Osteoblast (primary cell): ENCODE measurements around the gene FBXO21. TPM values are rescaled to one million over a fixed set of nuclear protein-coding genes. Genes with fewer than 3 reads are reported as not detected.

Experiments
- DNase-seq: peaks from one replicate; pipeline ENCODE4 v3.0.0; 2011; ENCODE audit warnings: low spot score, mixed read lengths; ENCODE audit not compliant: insufficient read length; ENCODE audit errors: missing footprints
- H2AFZ ChIP-seq: 2 replicates; pipeline ENCODE4 v1.6.0; 2011; ENCODE audit warnings: mild to moderate bottlenecking, low read length
- H3K27ac ChIP-seq: 2 replicates; pipeline ENCODE4 v1.5.1; 2011; ENCODE audit warnings: mild to moderate bottlenecking, low read depth, low read length, moderate library complexity
- H3K27me3 ChIP-seq: 2 replicates; pipeline ENCODE4 v1.6.0; 2012; ENCODE audit warnings: mild to moderate bottlenecking, control low read depth, inconsistent platforms, low read length, moderate library complexity; ENCODE audit not compliant: insufficient read depth
- H3K36me3 ChIP-seq: 2 replicates; pipeline ENCODE4 v1.5.1; 2011; ENCODE audit warnings: mild to moderate bottlenecking, low read length, control low read depth, moderate library complexity; ENCODE audit not compliant: insufficient read depth
- H3K4me1 ChIP-seq: 2 replicates; pipeline ENCODE4 v1.5.1; 2011; ENCODE audit warnings: mild to moderate bottlenecking, low read length, control low read depth, moderate library complexity; ENCODE audit not compliant: insufficient read depth
- H3K4me2 ChIP-seq: 2 replicates; pipeline ENCODE4 v1.6.0; 2011; ENCODE audit warnings: mild to moderate bottlenecking, low read length; ENCODE audit not compliant: insufficient read depth
- H3K4me3 ChIP-seq: fragments of 200-600 bp; sonication (generic); 3 replicates; pipeline ENCODE4 v1.5.1; 2012; ENCODE audit warnings: mild to moderate bottlenecking, low read length, inconsistent platforms; ENCODE audit not compliant: insufficient read depth
- H3K79me2 ChIP-seq: 2 replicates; pipeline ENCODE4 v1.6.0; 2012; ENCODE audit warnings: mild to moderate bottlenecking, low read length, control low read depth, inconsistent platforms; ENCODE audit not compliant: insufficient read depth
- H3K9me3 ChIP-seq: 2 replicates; pipeline ENCODE4 v1.5.1; 2011; ENCODE audit warnings: low read depth, low read length, control low read depth
- H4K20me1 ChIP-seq: 2 replicates; pipeline ENCODE4 v1.6.0; 2012; ENCODE audit warnings: mild to moderate bottlenecking, low read length, control low read depth; ENCODE audit not compliant: insufficient read depth
- total RNA-seq: library from RNA; depleted of rRNA; stranded (reverse); fragments of >200 nt; gene quantifications from 2 replicates; pipeline ENCODE4 v1.2.3, GENCODE V29; 2012
- TF ChIP-seq, protein P1 (sequence below): IDR thresholded peaks from 2 replicates; pipeline ENCODE4 v1.5.1; 2011; ENCODE audit warnings: mild to moderate bottlenecking, low read depth, low read length, moderate library complexity; ENCODE audit errors: extremely low read depth

FBXO21 gene
- total RNA-seq, 1 donor, result 81.1 TPM

DNA sequence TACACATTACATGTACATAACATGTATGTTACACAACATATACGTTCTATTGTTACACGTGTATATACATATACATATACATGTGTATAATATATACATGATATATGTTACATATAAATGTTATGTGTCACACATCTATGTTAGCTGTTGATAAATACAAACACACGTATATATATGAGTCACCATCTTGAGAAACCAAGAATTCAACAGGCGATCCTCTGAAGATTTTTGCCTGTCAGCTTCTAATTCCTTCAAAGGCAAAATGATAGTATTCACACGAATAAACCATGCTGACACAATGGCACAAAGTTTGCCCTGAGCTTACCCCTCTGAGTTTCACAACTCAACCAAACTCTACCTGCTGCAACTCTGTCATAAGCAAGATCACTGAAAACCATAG lies 60.9 kb downstream of the FBXO21 start:
- Histone ChIP-seq H3K27me3 (no peaks in the 10 kb centered on the region), H4K20me1 (no peaks in the 10 kb centered on the region), H3K27ac (no peak overlapping the region), H3K4me1 (no peaks in the 10 kb centered on the region), H3K4me2 (no peak overlapping the region), H3K9me3 (no peaks in the 10 kb centered on the region), H3K4me3 (no peak overlapping the region), H3K79me2 (no peaks in the 10 kb centered on the region), H2AFZ (no peak overlapping the region), H3K36me3 (no peaks in the 10 kb centered on the region)
- TF ChIP-seq, protein P1, sequence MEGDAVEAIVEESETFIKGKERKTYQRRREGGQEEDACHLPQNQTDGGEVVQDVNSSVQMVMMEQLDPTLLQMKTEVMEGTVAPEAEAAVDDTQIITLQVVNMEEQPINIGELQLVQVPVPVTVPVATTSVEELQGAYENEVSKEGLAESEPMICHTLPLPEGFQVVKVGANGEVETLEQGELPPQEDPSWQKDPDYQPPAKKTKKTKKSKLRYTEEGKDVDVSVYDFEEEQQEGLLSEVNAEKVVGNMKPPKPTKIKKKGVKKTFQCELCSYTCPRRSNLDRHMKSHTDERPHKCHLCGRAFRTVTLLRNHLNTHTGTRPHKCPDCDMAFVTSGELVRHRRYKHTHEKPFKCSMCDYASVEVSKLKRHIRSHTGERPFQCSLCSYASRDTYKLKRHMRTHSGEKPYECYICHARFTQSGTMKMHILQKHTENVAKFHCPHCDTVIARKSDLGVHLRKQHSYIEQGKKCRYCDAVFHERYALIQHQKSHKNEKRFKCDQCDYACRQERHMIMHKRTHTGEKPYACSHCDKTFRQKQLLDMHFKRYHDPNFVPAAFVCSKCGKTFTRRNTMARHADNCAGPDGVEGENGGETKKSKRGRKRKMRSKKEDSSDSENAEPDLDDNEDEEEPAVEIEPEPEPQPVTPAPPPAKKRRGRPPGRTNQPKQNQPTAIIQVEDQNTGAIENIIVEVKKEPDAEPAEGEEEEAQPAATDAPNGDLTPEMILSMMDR, result no peak
- no peak for DNase-seq

DNA sequence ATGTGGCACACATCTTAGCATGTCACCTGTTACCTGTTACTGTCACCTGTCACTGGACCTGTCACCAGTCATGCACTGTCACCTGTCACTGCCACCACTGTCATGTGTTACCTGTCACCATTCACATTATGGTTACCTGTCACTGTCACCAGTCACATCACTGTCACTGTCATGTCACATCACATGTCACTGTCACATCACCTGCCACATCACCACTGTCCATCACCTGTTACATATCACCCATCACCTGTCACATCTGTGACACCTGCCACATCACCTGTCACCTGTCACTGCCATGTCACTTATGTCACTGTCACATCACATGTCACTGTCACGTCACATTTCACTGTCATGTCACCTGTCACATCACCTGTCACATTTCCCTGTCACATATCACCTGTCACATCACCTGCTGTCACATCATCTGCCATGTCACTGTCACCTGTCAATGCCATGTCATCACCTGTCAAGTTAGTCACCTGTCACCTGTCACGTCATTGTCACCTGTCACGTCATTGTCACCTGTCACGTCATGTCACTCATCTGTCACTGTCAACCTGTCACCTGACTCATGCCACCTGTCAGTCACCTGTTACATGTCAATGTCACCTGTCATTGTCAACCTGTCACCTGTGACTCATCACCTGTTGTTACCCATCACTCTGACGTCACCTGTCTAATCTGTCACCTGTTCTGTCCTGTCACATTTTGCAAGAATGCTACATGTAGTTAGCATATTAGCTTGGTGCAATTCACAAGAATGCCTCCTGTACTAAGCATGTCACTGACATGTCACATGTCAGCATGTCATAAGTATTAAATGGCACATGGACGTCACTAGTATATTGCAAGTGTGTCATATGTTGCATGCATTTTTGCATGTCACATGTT lies 62.1 kb downstream of the FBXO21 start:
- Histone ChIP-seq H3K27me3 (no peaks in the 10 kb centered on the region), H4K20me1 (no peaks in the 10 kb centered on the region), H3K4me3 (no peak overlapping the region), H3K27ac (no peak overlapping the region), H3K4me2 (no peak overlapping the region), H2AFZ (no peak overlapping the region), H3K79me2 (no peaks in the 10 kb centered on the region), H3K4me1 (no peaks in the 10 kb centered on the region), H3K9me3 (no peaks in the 10 kb centered on the region), H3K36me3 (no peaks in the 10 kb centered on the region)
- TF ChIP-seq, protein P1, result no peak
- DNase-seq, result no peak

DNA sequence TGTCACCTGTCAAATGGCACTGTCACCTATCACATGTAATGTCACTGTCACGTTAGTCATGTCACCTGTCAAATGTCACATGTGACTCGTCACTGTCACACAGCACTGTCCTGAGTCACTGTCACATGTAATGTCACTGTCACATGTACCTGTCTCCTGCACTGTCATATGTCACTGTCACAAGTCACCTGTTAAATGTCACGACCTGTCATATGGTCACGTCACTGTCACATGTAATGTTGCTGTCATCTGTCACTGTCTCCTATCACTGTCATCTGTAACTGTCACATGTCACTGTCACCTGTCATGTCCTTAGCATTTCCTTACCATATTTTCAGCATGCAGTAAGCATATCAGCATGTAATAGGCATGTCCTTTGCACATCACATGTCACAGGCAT lies 63.9 kb downstream of the FBXO21 start:
- Histone ChIP-seq H3K36me3 (no peaks in the 10 kb centered on the region), H3K4me1 (no peaks in the 10 kb centered on the region), H3K4me2 (no peak overlapping the region), H3K27ac (no peak overlapping the region), H3K4me3 (no peak overlapping the region), H4K20me1 (no peaks in the 10 kb centered on the region), H3K79me2 (no peaks in the 10 kb centered on the region), H3K9me3 (no peaks in the 10 kb centered on the region), H3K27me3 (no peaks in the 10 kb centered on the region), H2AFZ (no peak overlapping the region)
- DNase-seq, result no peak
- TF ChIP-seq, protein P1, result no peak

DNA sequence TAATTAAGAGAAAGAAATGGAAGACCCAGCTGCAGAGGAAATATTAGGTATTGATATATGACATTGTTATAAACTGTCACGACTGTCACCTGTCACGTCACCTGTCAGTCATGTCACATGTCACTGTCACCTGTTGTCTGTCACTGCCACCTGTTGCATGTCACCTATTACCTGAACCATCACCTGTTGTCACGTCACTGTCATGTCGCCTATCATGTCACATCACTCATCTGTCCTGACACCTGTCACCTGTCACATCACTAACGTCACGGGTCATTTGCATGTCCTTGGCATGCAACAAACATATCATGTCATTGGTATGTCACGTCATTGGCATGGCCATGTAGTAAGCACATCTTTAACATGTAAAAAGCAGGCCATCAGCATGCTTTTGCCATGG lies 64.5 kb downstream of the FBXO21 start:
- Histone ChIP-seq H2AFZ (no peak overlapping the region), H3K4me3 (no peak overlapping the region), H4K20me1 (no peaks in the 10 kb centered on the region), H3K79me2 (no peaks in the 10 kb centered on the region), H3K9me3 (no peaks in the 10 kb centered on the region), H3K4me1 (no peaks in the 10 kb centered on the region), H3K27me3 (no peaks in the 10 kb centered on the region), H3K27ac (no peak overlapping the region), H3K4me2 (no peak overlapping the region), H3K36me3 (no peaks in the 10 kb centered on the region)
- DNase-seq, result no peak
- TF ChIP-seq, protein P1, result no peak
